22Rv1 (cell line): ENCODE data around the gene SLC34A3.

ENCODE experiments used
- ZFX ChIP-seq: fragments of 450-650 bp; IDR thresholded peaks from 2 replicates; pipeline ENCODE4 v1.6.1; 2017; ENCODE audit warnings: antibody characterized with exemption, borderline replicate concordance
- TF ChIP-seq, protein P1 (sequence below): fragments of 450-650 bp; IDR thresholded peaks from 2 replicates; pipeline ENCODE4 v1.5.1; 2017; ENCODE audit warnings: mild to moderate bottlenecking

GRCh38 chr9:137275588-137276472 lies 45.1 kb downstream of the SLC34A3 start:
- TF ChIP-seq, protein P1, sequence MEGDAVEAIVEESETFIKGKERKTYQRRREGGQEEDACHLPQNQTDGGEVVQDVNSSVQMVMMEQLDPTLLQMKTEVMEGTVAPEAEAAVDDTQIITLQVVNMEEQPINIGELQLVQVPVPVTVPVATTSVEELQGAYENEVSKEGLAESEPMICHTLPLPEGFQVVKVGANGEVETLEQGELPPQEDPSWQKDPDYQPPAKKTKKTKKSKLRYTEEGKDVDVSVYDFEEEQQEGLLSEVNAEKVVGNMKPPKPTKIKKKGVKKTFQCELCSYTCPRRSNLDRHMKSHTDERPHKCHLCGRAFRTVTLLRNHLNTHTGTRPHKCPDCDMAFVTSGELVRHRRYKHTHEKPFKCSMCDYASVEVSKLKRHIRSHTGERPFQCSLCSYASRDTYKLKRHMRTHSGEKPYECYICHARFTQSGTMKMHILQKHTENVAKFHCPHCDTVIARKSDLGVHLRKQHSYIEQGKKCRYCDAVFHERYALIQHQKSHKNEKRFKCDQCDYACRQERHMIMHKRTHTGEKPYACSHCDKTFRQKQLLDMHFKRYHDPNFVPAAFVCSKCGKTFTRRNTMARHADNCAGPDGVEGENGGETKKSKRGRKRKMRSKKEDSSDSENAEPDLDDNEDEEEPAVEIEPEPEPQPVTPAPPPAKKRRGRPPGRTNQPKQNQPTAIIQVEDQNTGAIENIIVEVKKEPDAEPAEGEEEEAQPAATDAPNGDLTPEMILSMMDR, result no peak
- TF ChIP-seq ZFX, result no peak
